B cell (primary cell): ENCODE results near the gene SNED1. TPM values are rescaled to one million over a fixed set of nuclear protein-coding genes. Genes with fewer than 3 reads are reported as not detected.

Source experiments
- ATAC-seq: fragments of 200-7000 bp; cut with Tn5 transposase; one replicate; pipeline ENCODE4 v1.10.0; 2021; ENCODE audit warnings: low read depth, mild to moderate bottlenecking, moderate number of reproducible peaks, moderate library complexity
- CTCF ChIA-PET: fragments of 350-600 bp; sonication (Branson Sonifier 250); formaldehyde crosslinking; loops from one replicate; lab custom pipeline; 2021; ENCODE audit warnings: antibody characterized with exemption, inconsistent platforms; lab: Charles Lee
- POLR2A ChIA-PET: fragments of 350-600 bp; sonication (Branson Sonifier 250); formaldehyde crosslinking; loops from one replicate; lab custom pipeline; 2021; ENCODE audit warnings: antibody characterized with exemption; lab: Charles Lee
- DNase-seq: peaks from one replicate; pipeline ENCODE4 v3.0.0; 2013
- H2AFZ ChIP-seq: 2 replicates; pipeline ENCODE4 v1.6.1; 2012; ENCODE audit warnings: mild to moderate bottlenecking, low read depth, low read length; ENCODE audit not compliant: insufficient read depth, poor library complexity, severe bottlenecking
- H3K27ac ChIP-seq, 2 donors: 1 replicate in 1 of 2; 2 replicates in 1 of 2; pipeline ENCODE4 v1.5.1; 2012 to 2013; ENCODE audit warnings: low read length in 2 of 2, mild to moderate bottlenecking in 2 of 2, moderate library complexity in 1 of 2
- H3K27me3 ChIP-seq, 4 experiments: fragments of 200-600 bp in 1 of 4; sonication (generic) in 1 of 4; replicated peaks in 1 of 4; 1 replicate in 2 of 4; 2 replicates in 2 of 4; pipeline versions ENCODE4 v1.6.1 to v1.7.0; 2013 to 2016; ENCODE audit warnings: low read length in 3 of 4, mild to moderate bottlenecking in 2 of 4, mixed read lengths in 1 of 4, moderate library complexity in 1 of 4; ENCODE audit not compliant: insufficient read depth in 4 of 4, control insufficient read depth in 3 of 4; ENCODE audit errors: control extremely low read depth in 1 of 4
- H3K36me3 ChIP-seq, 2 experiments: replicated peaks in 1 of 2; 1 replicate in 1 of 2; 2 replicates in 1 of 2; pipeline versions ENCODE4 v1.6.1 to v1.7.1; 2013; ENCODE audit warnings: low read length in 1 of 2; ENCODE audit not compliant: insufficient read depth in 2 of 2, control insufficient read depth in 1 of 2; ENCODE audit errors: control extremely low read depth in 1 of 2, extremely low read depth in 1 of 2
- H3K4me1 ChIP-seq, 2 donors: fragments of 200-600 bp in 1 of 2; sonication (generic) in 1 of 2; 1 replicate in 1 of 2; 2 replicates in 1 of 2; pipeline versions ENCODE4 v1.5.1 to v1.6.1; 2013 to 2017; ENCODE audit warnings: low read length in 2 of 2; ENCODE audit not compliant: control insufficient read depth in 2 of 2, insufficient read depth in 2 of 2
- H3K4me2 ChIP-seq: replicated peaks from 2 replicates; pipeline ENCODE3; 2012; ENCODE audit warnings: mild to moderate bottlenecking, low read depth, low read length; ENCODE audit not compliant: poor library complexity, severe bottlenecking
- H3K4me3 ChIP-seq, 5 experiments: fragments of 200-600 bp in 1 of 5; sonication (generic) in 1 of 5; 1 replicate in 3 of 5; 2 replicates in 2 of 5; pipeline versions ENCODE4 v1.5.1 to v1.7.0; 2011 to 2016; ENCODE audit warnings: low read length in 4 of 5, mild to moderate bottlenecking in 4 of 5, low read depth in 2 of 5, control low read depth in 1 of 5, moderate library complexity in 1 of 5; ENCODE audit not compliant: insufficient read depth in 1 of 5; ENCODE audit errors: control extremely low read depth in 1 of 5, extremely low read depth in 1 of 5
- H3K79me2 ChIP-seq: fragments of 200-600 bp; sonication (generic); one replicate; pipeline ENCODE4 v1.6.0; 2016; ENCODE audit warnings: low read length; ENCODE audit not compliant: control insufficient read depth, insufficient read depth
- H3K9ac ChIP-seq: fragments of 200-600 bp; sonication (generic); 2 replicates; pipeline ENCODE4 v1.6.1; 2017; ENCODE audit warnings: mild to moderate bottlenecking, low read length, moderate library complexity
- H3K9me3 ChIP-seq, 3 donors: one replicate each; pipeline versions ENCODE4 v1.6.1 to v1.7.1; 2013; ENCODE audit warnings: low read length in 2 of 3; ENCODE audit not compliant: control insufficient read depth in 2 of 3, insufficient read depth in 1 of 3; ENCODE audit errors: control extremely low read depth in 1 of 3
- H4K20me1 ChIP-seq: 2 replicates; pipeline ENCODE4 v1.6.0; 2012; ENCODE audit warnings: mild to moderate bottlenecking, low read length; ENCODE audit not compliant: insufficient read depth, control insufficient read depth, poor library complexity, severe bottlenecking
- H3K27ac Mint-ChIP-seq: one replicate; pipeline ENCODE4 v1.8.0; 2021; ENCODE audit warnings: mixed read lengths
- H3K27me3 Mint-ChIP-seq: one replicate; pipeline ENCODE4 v1.8.0; 2021; ENCODE audit warnings: mixed read lengths
- H3K4me1 Mint-ChIP-seq: one replicate; pipeline ENCODE4 v1.8.0; 2021; ENCODE audit warnings: mixed read lengths
- H3K4me3 Mint-ChIP-seq: one replicate; pipeline ENCODE4 v1.8.0; 2021; ENCODE audit warnings: mixed read lengths
- H3K9me3 Mint-ChIP-seq: one replicate; pipeline ENCODE4 v1.8.0; 2022; ENCODE audit warnings: mixed read lengths; ENCODE audit not compliant: insufficient read depth
- EZH2 ChIP-seq: IDR thresholded peaks from 2 replicates; pipeline ENCODE4 v1.6.1; 2012; ENCODE audit warnings: borderline replicate concordance, low read depth, mild to moderate bottlenecking, moderate library complexity, low read length; ENCODE audit not compliant: insufficient read depth, poor library complexity, severe bottlenecking
- WGBS: methylation state at CpG from one replicate; pipeline ENCODE4 v1.1.5; 2013; ENCODE audit warnings: missing lambda C conversion rate; ENCODE audit not compliant: insufficient coverage; 5-methylcytosine and 5-hydroxymethylcytosine counted together
- intact Hi-C: fragments of 100-400 bp; cut with micrococcal nuclease; formaldehyde crosslinking; loops from one replicate; pipeline ENCODE4 v1.10.0; 2022
- polyA plus RNA-seq: library from polyadenylated mRNA; depleted of rRNA; stranded (reverse); fragments of >200 nt; gene quantifications from 2 replicates; pipeline ENCODE4 v1.2.3, GENCODE V29; 2012
- total RNA-seq, 2 donors: library from RNA; stranded (reverse); fragments of 120-200 nt in 1 of 2; gene quantifications; 1 replicate in 1 of 2; 2 replicates in 1 of 2; pipeline versions ENCODE4 v1.2.3 to v1.2.4, GENCODE V29; 2013 to 2022
- TF ChIP-seq, protein P1 (sequence below): fragments of 200-600 bp; IDR thresholded peaks from one replicate; pipeline ENCODE4 v1.8.0; 2022; ENCODE audit warnings: antibody characterized with exemption, mild to moderate bottlenecking

Gene SNED1
- total and polyA plus RNA-seq, 2 donors (not counting 1 experiment from before 2014, with no cell fraction given), result 25.5 to 336 TPM

DNA sequence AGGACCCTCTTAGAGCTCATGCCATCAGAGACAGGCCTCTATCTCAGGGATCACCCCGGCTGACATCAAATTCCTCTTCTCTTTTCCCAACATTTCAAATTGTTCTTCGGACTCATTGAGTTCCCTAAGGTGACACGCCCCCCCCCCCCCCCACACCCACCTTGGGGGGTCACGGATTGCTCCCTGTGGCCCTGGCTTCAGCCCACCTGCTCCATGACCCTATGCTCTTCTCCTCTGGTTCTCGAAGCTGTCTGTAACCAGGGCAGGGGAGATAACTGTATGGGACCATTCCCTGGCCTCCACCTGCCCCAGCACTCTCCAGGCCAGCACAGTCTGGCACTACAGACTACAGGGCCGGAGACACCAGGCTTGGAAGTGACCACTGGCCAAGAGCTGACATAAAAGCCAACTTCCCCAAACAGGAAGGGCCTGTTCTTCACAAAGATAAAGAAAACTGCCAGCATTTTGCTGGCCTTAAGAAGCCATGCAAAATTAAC is 96.6 kb downstream of the SNED1 start:
- Histone ChIP-seq H3K4me2 (no peak overlapping the region), H3K27ac (no peak overlapping the region), H3K4me3 (no peak overlapping the region), H2AFZ (no peak overlapping the region), H3K9ac (no peak overlapping the region), H3K9me3 (no peaks in the 10 kb centered on the region), H3K4me1 (peaks cover 31 to 44% of the 10 kb centered on the region in 2 donors), H3K79me2 (peaks cover 42% of the 10 kb centered on the region), H4K20me1 (peaks cover 60% of the 10 kb centered on the region), H3K36me3 (peaks cover 32 to 92% of the 10 kb centered on the region in 2 experiments), H3K27me3 (no peaks in the 10 kb centered on the region)
- H3K9me3 Mint-ChIP-seq, result no peaks in the 10 kb centered on the region
- peak overlapping the region; percentile 41 for H3K27ac Mint-ChIP-seq
- DNase-seq (no peak), ATAC-seq (no peak)
- H3K4me3 Mint-ChIP-seq, result no peak overlapping the region
- intact Hi-C loops, result no loop called here
- H3K27me3 Mint-ChIP-seq, result no peaks in the 10 kb centered on the region
- POLR2A ChIA-PET, result interaction anchor here (0.6 to 1.2 kb wide), 3 partner anchors 10 to 56 kb away, joined by 4 to 11 read pairs (median 5); partner anchors contain the start of gene PPP1R7
- CTCF ChIA-PET, result interaction anchor here (1.1 to 2.9 kb wide), 2 partner anchors 51 to 56 kb away, joined by 4 to 11 read pairs; partner anchors contain the start of gene PPP1R7
- TF ChIP-seq EZH2, result no peak
- TF ChIP-seq, protein P1, sequence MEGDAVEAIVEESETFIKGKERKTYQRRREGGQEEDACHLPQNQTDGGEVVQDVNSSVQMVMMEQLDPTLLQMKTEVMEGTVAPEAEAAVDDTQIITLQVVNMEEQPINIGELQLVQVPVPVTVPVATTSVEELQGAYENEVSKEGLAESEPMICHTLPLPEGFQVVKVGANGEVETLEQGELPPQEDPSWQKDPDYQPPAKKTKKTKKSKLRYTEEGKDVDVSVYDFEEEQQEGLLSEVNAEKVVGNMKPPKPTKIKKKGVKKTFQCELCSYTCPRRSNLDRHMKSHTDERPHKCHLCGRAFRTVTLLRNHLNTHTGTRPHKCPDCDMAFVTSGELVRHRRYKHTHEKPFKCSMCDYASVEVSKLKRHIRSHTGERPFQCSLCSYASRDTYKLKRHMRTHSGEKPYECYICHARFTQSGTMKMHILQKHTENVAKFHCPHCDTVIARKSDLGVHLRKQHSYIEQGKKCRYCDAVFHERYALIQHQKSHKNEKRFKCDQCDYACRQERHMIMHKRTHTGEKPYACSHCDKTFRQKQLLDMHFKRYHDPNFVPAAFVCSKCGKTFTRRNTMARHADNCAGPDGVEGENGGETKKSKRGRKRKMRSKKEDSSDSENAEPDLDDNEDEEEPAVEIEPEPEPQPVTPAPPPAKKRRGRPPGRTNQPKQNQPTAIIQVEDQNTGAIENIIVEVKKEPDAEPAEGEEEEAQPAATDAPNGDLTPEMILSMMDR, result no peak
- peaks cover 47% of the 10 kb centered on the region for H3K4me1 Mint-ChIP-seq
- WGBS, result 97% methylated on average over 3 of the region's 6 CpGs

DNA sequence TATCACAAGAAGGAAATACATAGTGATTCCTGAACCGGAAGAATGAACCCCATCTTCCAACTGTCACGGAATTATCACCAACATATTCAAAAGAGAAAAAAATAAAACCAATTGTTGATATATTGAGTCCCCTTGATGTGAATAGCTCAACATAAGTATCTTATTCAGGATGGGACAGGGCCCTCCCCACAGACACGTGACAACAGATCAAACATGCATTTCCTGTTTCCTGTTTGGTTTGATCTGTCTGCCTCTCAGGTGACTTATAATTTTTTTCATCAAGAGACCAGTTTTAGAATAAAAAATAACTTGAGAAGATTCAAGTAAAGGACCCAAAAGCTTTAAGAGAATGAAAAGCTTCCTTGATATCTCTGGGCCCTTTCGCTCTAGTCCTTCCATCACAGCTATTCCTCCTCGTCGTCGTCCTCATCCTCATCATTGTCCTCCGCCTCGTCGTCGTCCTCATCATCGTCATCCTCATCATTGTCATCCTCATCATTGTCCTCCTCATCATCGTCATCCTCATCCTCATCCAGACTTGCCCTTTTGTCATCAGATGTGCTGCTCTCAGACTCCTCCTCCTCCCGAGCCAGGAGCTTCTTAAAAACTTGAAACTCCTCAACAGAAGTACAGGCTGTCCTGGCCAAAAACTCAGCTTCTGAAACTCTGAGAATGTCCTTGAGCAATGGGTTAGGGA is 97.3 kb downstream of the SNED1 start:
- H3K27ac Mint-ChIP-seq, result peak overlapping the region; percentile 33
- H3K4me1 Mint-ChIP-seq, result peaks cover 54% of the 10 kb centered on the region
- peak; percentile 59 for DNase-seq
- H3K9ac ChIP-seq, result no peak overlapping the region
- H3K27me3 ChIP-seq, result no peaks in the 10 kb centered on the region
- H3K27me3 Mint-ChIP-seq, result no peaks in the 10 kb centered on the region
- H3K9me3 Mint-ChIP-seq, result no peaks in the 10 kb centered on the region
- H3K36me3 ChIP-seq, result peaks cover 32 to 89% of the 10 kb centered on the region in 2 experiments
- peaks cover 50% of the 10 kb centered on the region for H3K79me2 ChIP-seq
- no peak overlapping the region for H3K4me3 ChIP-seq
- no peak for TF ChIP-seq EZH2
- TF ChIP-seq, protein P1, result no peak
- intact Hi-C loops, result no loop called here
- no peak for ATAC-seq
- H3K4me1 ChIP-seq, result peaks cover 39 to 51% of the 10 kb centered on the region in 2 donors
- peaks cover 66% of the 10 kb centered on the region for H4K20me1 ChIP-seq
- no peak overlapping the region for H3K4me2 ChIP-seq
- 97% methylated on average over 11 of the region's 14 CpGs for WGBS
- H3K27ac ChIP-seq, result peak overlapping the region in 1 of 2 donors; percentile 49
- ChIA-PET CTCF (interaction anchor here (0.8 to 2.9 kb wide), 4 partner anchors 11 to 55 kb away, joined by 3 to 11 read pairs (median 6); partner anchors contain the start of gene PPP1R7), POLR2A (interaction anchor here (1.0 to 1.2 kb wide), 2 partner anchors 17 to 55 kb away, joined by 5 to 11 read pairs; partner anchors contain the start of gene PPP1R7)
- H3K4me3 Mint-ChIP-seq, result peak overlapping the region; percentile 24
- H3K9me3 ChIP-seq, result no peaks in the 10 kb centered on the region
- H2AFZ ChIP-seq, result no peak overlapping the region
